Measurements from ENCODE around the gene LRRC27.

- TF ChIP-seq POLR2A (IDR thresholded peaks at IDR 0.05), result no peak
- TF ChIP-seq CTCF (IDR thresholded peaks at IDR 0.05 in 8 of 11, conservative IDR thresholded peaks at IDR 0.05 in 3 of 11), result no peak
- TF ChIP-seq POLR2AphosphoS5 (IDR thresholded peaks at IDR 0.05), result no peak
Measured at GRCh38 chr10:132385389-132385667, 53.3 kb downstream of the LRRC27 start.

Data from spleen (tissue), 7 donors.